Breast epithelium (tissue), 3 donors: Measurements from ENCODE around the gene ZNF592.

ENCODE experiments used
- CTCF ChIP-seq, 3 donors: fragments of 450-650 bp; IDR thresholded peaks; one replicate each; pipeline ENCODE4 v1.5.1; 2016 to 2017; ENCODE audit warnings: antibody characterized with exemption in 3 of 3, mild to moderate bottlenecking in 3 of 3, moderate library complexity in 3 of 3
- POLR2AphosphoS5 ChIP-seq, 3 donors: sonication (generic); formaldehyde crosslinking; IDR thresholded peaks; one replicate each; pipeline ENCODE4 v1.6.1; 2017; ENCODE audit warnings: antibody characterized with exemption in 3 of 3

GRCh38 chr15:84789762-84790161, 41.4 kb downstream of the ZNF592 start:
- TF ChIP-seq POLR2AphosphoS5 (IDR thresholded peaks at IDR 0.05) (no peak), CTCF (IDR thresholded peaks at IDR 0.05) (no peak)
